ENCODE data around the gene INAVA.

- TF ChIP-seq EZH2phosphoT487 (IDR thresholded peaks at IDR 0.05; ENCODE audit: insufficient read depth, low read depth) (no peak), EZH2 (IDR thresholded peaks at IDR 0.05; ENCODE audit: insufficient read depth, poor library complexity, severe bottlenecking) (no peak)
Observed at GRCh38 chr1:200895443-200895789, 716 bp downstream of the INAVA start.
